GM12801 (cell line): ENCODE data around the gene NIN.

Experiments used
- CTCF ChIP-seq: IDR thresholded peaks from one replicate; pipeline ENCODE4 v1.5.1; 2011; ENCODE audit warnings: control low read depth; ENCODE audit not compliant: insufficient read length; ENCODE audit errors: extremely low read depth

The NIN gene

GRCh38 chr14:50769863-50770500 is 61.0 kb downstream of the NIN start:
- TF ChIP-seq CTCF: no peak

GRCh38 chr14:50768680-50769079 is 62.3 kb downstream of the NIN start:
- no peak for TF ChIP-seq CTCF

- no peak for TF ChIP-seq CTCF
Observed at GRCh38 chr14:50766338-50766886, 64.5 kb downstream of the NIN start.

GRCh38 chr14:50763382-50764007 is 67.5 kb downstream of the NIN start:
- no peak for TF ChIP-seq CTCF

- no peak for TF ChIP-seq CTCF
Observed at GRCh38 chr14:50762931-50763300, 68.0 kb downstream of the NIN start.

GRCh38 chr14:50762001-50762930 is 68.7 kb downstream of the NIN start:
- no peak for TF ChIP-seq CTCF
